Naive thymus-derived CD4-positive, alpha-beta T cell (primary cell): Measurements from ENCODE around the gene DUSP6. TPM values are rescaled to one million over a fixed set of nuclear protein-coding genes. Genes with fewer than 3 reads are reported as not detected.

ENCODE experiments used
- ATAC-seq: fragments of 150-1000 bp; cut with Tn5 transposase; 2 replicates; pipeline ENCODE4 v1.10.0; 2021; ENCODE audit warnings: mild to moderate bottlenecking, moderate library complexity
- CTCF ChIA-PET: fragments of 350-600 bp; sonication (Branson Sonifier 250); formaldehyde crosslinking; loops from one replicate; lab custom pipeline; 2021; ENCODE audit warnings: antibody characterized with exemption; lab: Charles Lee
- POLR2A ChIA-PET: fragments of 350-600 bp; sonication (Branson Sonifier 250); formaldehyde crosslinking; loops from one replicate; lab custom pipeline; 2021; ENCODE audit warnings: antibody characterized with exemption, inconsistent platforms; lab: Charles Lee
- DNase-seq, 9 donors: peaks; one replicate each; pipeline versions ENCODE4 v3.0.0 to v3.0.0-alpha.2; 2020 to 2022; ENCODE audit warnings: mixed read lengths in 1 of 9
- H3K27ac ChIP-seq: one replicate; pipeline ENCODE4 v1.7.0; 2013; ENCODE audit warnings: mild to moderate bottlenecking, low read depth, low read length, moderate library complexity
- H3K27me3 ChIP-seq, 2 donors: one replicate each; pipeline ENCODE4 v1.7.0; 2013; ENCODE audit warnings: low read length in 2 of 2, mild to moderate bottlenecking in 2 of 2, moderate library complexity in 2 of 2; ENCODE audit not compliant: control insufficient read depth in 2 of 2, insufficient read depth in 2 of 2
- H3K36me3 ChIP-seq, 3 experiments: 1 replicate in 2 of 3; 2 replicates in 1 of 3; pipeline ENCODE4 v1.7.0; 2013; ENCODE audit warnings: low read length in 3 of 3, mild to moderate bottlenecking in 3 of 3, moderate library complexity in 1 of 3; ENCODE audit not compliant: insufficient read depth in 3 of 3, control insufficient read depth in 2 of 3
- H3K4me1 ChIP-seq, 2 donors: one replicate each; pipeline ENCODE4 v1.7.0; 2013; ENCODE audit warnings: low read length in 2 of 2, mild to moderate bottlenecking in 2 of 2, moderate library complexity in 1 of 2; ENCODE audit not compliant: control insufficient read depth in 2 of 2, insufficient read depth in 2 of 2
- H3K4me3 ChIP-seq: 2 replicates; pipeline ENCODE4 v1.7.0; 2013; ENCODE audit warnings: mild to moderate bottlenecking, low read length
- H3K9me3 ChIP-seq, 3 experiments: 1 replicate in 2 of 3; 2 replicates in 1 of 3; pipeline ENCODE4 v1.7.0; 2013; ENCODE audit warnings: low read length in 3 of 3; ENCODE audit not compliant: control insufficient read depth in 2 of 3
- H3K27ac Mint-ChIP-seq, 9 donors: one replicate each; pipeline ENCODE4 v1.8.0; 2020 to 2022; ENCODE audit warnings: mixed read lengths in 9 of 9, mild to moderate bottlenecking in 8 of 9, moderate library complexity in 5 of 9, inconsistent platforms in 2 of 9
- H3K27me3 Mint-ChIP-seq, 5 donors: one replicate each; pipeline ENCODE4 v1.8.0; 2021 to 2022; ENCODE audit warnings: mixed read lengths in 5 of 5, mild to moderate bottlenecking in 1 of 5
- H3K36me3 Mint-ChIP-seq, 5 donors: one replicate each; pipeline ENCODE4 v1.8.0; 2020 to 2022; ENCODE audit warnings: mixed read lengths in 5 of 5, mild to moderate bottlenecking in 3 of 5, inconsistent platforms in 1 of 5
- H3K4me1 Mint-ChIP-seq, 7 donors: one replicate each; pipeline ENCODE4 v1.8.0; 2020 to 2022; ENCODE audit warnings: mixed read lengths in 7 of 7, mild to moderate bottlenecking in 3 of 7, inconsistent platforms in 1 of 7
- H3K4me3 Mint-ChIP-seq, 10 donors: one replicate each; pipeline ENCODE4 v1.8.0; 2020 to 2022; ENCODE audit warnings: mild to moderate bottlenecking in 10 of 10, mixed read lengths in 10 of 10, moderate library complexity in 6 of 10, inconsistent platforms in 2 of 10
- H3K9me3 Mint-ChIP-seq, 11 donors: one replicate each; pipeline ENCODE4 v1.8.0; 2020 to 2022; ENCODE audit warnings: mixed read lengths in 11 of 11, mild to moderate bottlenecking in 4 of 11, inconsistent platforms in 1 of 11, moderate library complexity in 1 of 11
- intact Hi-C, 2 donors: fragments of 100-400 bp; cut with micrococcal nuclease; formaldehyde crosslinking; loops; one replicate each; pipeline ENCODE4 v1.15.1; 2023
- polyA plus RNA-seq, 2 donors: library from polyadenylated mRNA; unstranded; fragments of 300-500 nt; fragmentation: Illumina TruSeq; gene quantifications; one replicate each; pipeline ENCODE4 v1.2.3, GENCODE V29; 2021
- total RNA-seq, 6 experiments: library from RNA in 5 of 6; stranded (reverse) in 5 of 6; gene quantifications; 1 replicate in 5 of 6; 2 replicates in 1 of 6; pipeline ENCODE4 v1.2.3 and lab custom pipeline; 2021 to 2026

Gene DUSP6
- total and polyA plus RNA-seq, 7 experiments from 2014 or later = 0.45 to 225 (median 2.8) TPM

- Histone ChIP-seq H3K4me1 (peaks cover 21 to 23% of the 10 kb centered on the region in 2 donors), H3K27me3 (no peaks in the 10 kb centered on the region), H3K27ac (peak overlapping the region; percentile 45), H3K4me3 (peak overlapping the region; percentile 68), H3K36me3 (no peaks in the 10 kb centered on the region), H3K9me3 (no peaks in the 10 kb centered on the region)
- Mint-ChIP-seq H3K4me1 (peaks cover 19 to 51% (median 42%) of the 10 kb centered on the region in 7 donors), H3K36me3 (peaks cover 0 to 19% (median 0%) of the 10 kb centered on the region in 5 donors), H3K27me3 (peaks cover 0 to 7% (median 0%) of the 10 kb centered on the region in 5 donors), H3K4me3 (peak overlapping the region; percentile 88 to 98 (median 90)), H3K27ac (peak overlapping the region in 8 of 9 donors; percentile 26 to 92 (median 72)), H3K9me3 (peaks cover 0 to 2% (median 0%) of the 10 kb centered on the region in 11 donors)
- POLR2A ChIA-PET = interaction anchor here (1.1 kb wide), 1 partner anchor 8 kb away, joined by 3 read pairs; no protein-coding TSS in a partner anchor
- DNase-seq (peak; percentile 41 to 83 (median 55)), ATAC-seq (peak; percentile 27)
- intact Hi-C loops = loop anchor here (1.0 to 5.0 kb wide), 11 partner anchors 44 to 1213 kb away; partner anchors contain the start of genes CEP290 (in 1 of the 2) and TMTC3 (in 1 of the 2)
- CTCF ChIA-PET = interaction anchor here (0.5 to 1.0 kb wide), 3 partner anchors 27 to 526 kb away, joined by 3 read pairs; no protein-coding TSS in a partner anchor
Observed at GRCh38 chr12:89353823-89354611, 1.7 kb upstream of the DUSP6 start.

DNA sequence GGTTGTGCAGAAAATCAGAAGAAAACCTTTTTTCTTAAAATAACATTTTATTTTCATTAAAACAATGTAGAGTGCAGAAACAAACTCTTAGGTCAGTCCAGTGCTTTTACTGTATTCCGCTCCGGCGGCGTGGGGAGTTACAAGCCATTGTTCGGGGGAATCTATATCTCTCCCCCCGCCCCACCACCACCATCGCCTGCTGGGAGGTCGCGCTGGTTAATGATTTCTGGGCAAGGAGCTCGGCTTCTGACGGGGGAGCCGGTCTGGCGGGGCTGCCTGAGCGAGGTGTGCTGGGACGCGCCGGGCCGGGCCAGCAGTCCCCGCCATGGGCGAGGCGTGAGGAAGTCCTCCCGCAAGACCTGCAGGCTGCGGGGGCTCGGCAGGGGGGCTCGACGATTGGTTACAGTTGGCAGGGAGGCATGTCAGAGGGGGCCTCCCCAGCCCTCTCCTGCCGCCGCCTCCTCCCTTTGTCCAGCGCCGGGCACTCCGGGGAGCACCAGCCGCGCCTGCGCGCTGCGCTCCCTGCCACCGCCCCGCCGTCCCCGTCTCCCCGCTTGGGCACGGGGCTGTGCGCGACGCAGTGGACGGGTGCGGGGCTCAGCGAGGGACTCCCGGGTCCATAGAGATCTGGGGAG is 1.0 kb upstream of the DUSP6 start:
- CTCF ChIA-PET = no interaction called here
- Histone ChIP-seq H3K27me3 (no peaks in the 10 kb centered on the region), H3K27ac (peak overlapping the region; percentile 45), H3K9me3 (no peaks in the 10 kb centered on the region), H3K4me1 (peaks cover 23 to 25% of the 10 kb centered on the region in 2 donors), H3K36me3 (no peaks in the 10 kb centered on the region), H3K4me3 (peak overlapping the region; percentile 68)
- Mint-ChIP-seq H3K9me3 (peaks cover 0 to 2% (median 0%) of the 10 kb centered on the region in 11 donors), H3K4me3 (peak overlapping the region; percentile 88 to 98 (median 92)), H3K27me3 (peaks cover 0 to 6% (median 0%) of the 10 kb centered on the region in 5 donors), H3K4me1 (peaks cover 19 to 53% (median 46%) of the 10 kb centered on the region in 7 donors), H3K36me3 (peaks cover 0 to 26% (median 0%) of the 10 kb centered on the region in 5 donors), H3K27ac (peak overlapping the region in 8 of 9 donors; percentile 46 to 97 (median 81))
- DNase-seq (peak; percentile 4 to 76 (median 22)), ATAC-seq (peak; percentile 18)
- POLR2A ChIA-PET = interaction anchor here (0.7 to 1.8 kb wide), 4 partner anchors 10 to 172 kb away, joined by 3 to 6 read pairs (median 4); partner anchors contain the start of gene POC1B
- intact Hi-C loops = loop anchor here (2.0 to 5.0 kb wide), 9 partner anchors 73 to 1211 kb away; partner anchors contain the start of genes CEP290 (in 1 of the 2) and TMTC3 (in 1 of the 2)

DNA sequence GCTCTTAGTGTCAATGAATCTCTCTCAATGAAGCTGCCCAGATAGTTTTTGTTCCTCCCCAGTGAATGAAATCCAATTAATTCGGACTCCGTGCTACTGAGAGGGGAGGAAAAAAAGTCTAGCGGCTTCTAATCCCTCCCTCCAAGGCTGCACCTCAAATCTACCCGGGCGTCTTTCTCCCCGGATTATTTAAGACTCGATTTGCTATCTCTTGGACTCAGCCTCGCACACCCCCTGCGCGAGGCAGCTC is 134 bp downstream of the DUSP6 start:
- Mint-ChIP-seq H3K27me3 (peaks cover 0 to 4% (median 0%) of the 10 kb centered on the region in 5 donors), H3K4me1 (peaks cover 21 to 60% (median 48%) of the 10 kb centered on the region in 7 donors), H3K4me3 (peak overlapping the region; percentile 88 to 98 (median 90)), H3K9me3 (peaks cover 0 to 2% (median 0%) of the 10 kb centered on the region in 11 donors), H3K27ac (peak overlapping the region; percentile 35 to 97 (median 79)), H3K36me3 (peaks cover 0 to 32% (median 0%) of the 10 kb centered on the region in 5 donors)
- H3K27ac ChIP-seq = peak overlapping the region; percentile 35
- POLR2A ChIA-PET = interaction anchor here (0.7 to 1.8 kb wide), 5 partner anchors 37 to 173 kb away, joined by 3 to 6 read pairs (median 4); partner anchors contain the start of gene POC1B
- H3K27me3 ChIP-seq = no peaks in the 10 kb centered on the region
- CTCF ChIA-PET = interaction anchor here (0.8 to 1.2 kb wide), 3 partner anchors 108 to 175 kb away, joined by 3 to 5 read pairs (median 4); no protein-coding TSS in a partner anchor
- intact Hi-C loops = loop anchor here (1.0 to 5.0 kb wide), 22 partner anchors 46 to 1209 kb away; partner anchors contain the start of genes CEP290 (in 1 of the 2), POC1B (in 1 of the 2) and TMTC3 (in 1 of the 2)
- no peak for ATAC-seq
- no peaks in the 10 kb centered on the region for H3K36me3 ChIP-seq
- no peaks in the 10 kb centered on the region for H3K9me3 ChIP-seq
- peaks cover 23 to 25% of the 10 kb centered on the region in 2 donors for H3K4me1 ChIP-seq
- no peak for DNase-seq
- peak overlapping the region; percentile 68 for H3K4me3 ChIP-seq

DNA sequence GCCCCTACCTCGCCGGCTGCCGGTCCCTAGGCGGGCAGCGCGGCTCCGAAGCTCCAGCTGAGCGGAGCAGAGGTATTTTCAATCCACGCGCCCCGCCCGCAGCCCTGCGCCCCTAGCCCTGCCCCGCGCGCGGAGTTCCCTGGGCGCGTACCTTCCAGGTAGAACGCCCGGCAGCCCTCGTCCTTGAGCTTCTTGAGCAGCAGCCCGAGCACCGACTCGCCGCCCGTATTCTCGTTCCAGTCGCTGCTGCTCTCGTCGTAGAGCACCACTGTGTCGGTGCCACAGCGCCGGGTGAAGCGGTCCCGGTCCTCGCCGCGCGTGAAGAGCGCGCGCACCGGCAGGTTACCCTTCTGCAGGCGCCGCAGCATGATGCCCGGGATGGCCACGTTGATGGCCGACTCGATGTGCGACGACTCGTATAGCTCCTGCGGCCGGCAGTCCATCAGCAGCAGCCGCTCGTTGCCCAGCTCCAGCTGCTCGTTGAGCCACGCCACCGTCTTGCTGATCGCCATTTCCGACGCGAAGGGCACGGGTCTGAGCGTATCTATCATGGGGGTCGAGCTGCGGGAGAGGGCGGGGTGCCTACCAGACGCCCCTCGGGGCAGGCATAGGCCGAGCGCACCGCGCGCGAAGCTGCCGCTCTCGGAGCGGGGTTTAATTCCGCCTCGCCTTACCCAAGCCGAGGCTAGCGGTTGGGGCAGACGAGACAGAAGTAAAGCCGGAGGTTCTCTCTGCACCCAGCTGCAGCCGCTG is 636 bp downstream of the DUSP6 start:
- Histone ChIP-seq H3K27me3 (no peaks in the 10 kb centered on the region), H3K9me3 (no peaks in the 10 kb centered on the region), H3K36me3 (no peaks in the 10 kb centered on the region), H3K4me3 (peak overlapping the region; percentile 68), H3K27ac (peak overlapping the region; percentile 35), H3K4me1 (peaks cover 27 to 30% of the 10 kb centered on the region in 2 donors)
- H3K27ac Mint-ChIP-seq = peak overlapping the region; percentile 35 to 97 (median 79)
- peak overlapping the region; percentile 88 to 98 (median 90) for H3K4me3 Mint-ChIP-seq
- peaks cover 25 to 64% (median 53%) of the 10 kb centered on the region in 7 donors for H3K4me1 Mint-ChIP-seq
- H3K36me3 Mint-ChIP-seq = peaks cover 0 to 34% (median 0%) of the 10 kb centered on the region in 5 donors
- intact Hi-C loops = loop anchor here (1.0 to 5.0 kb wide), 23 partner anchors 17 to 1209 kb away; partner anchors contain the start of genes CEP290 (in 1 of the 2), POC1B (in 1 of the 2) and TMTC3 (in 1 of the 2)
- ChIA-PET CTCF (interaction anchor here (1.0 to 1.2 kb wide), 2 partner anchors 108 to 176 kb away, joined by 3 to 4 read pairs; no protein-coding TSS in a partner anchor), POLR2A (interaction anchor here (0.7 to 1.8 kb wide), 5 partner anchors 37 to 174 kb away, joined by 3 to 6 read pairs (median 4); partner anchors contain the start of gene POC1B)
- H3K27me3 Mint-ChIP-seq = peaks cover 0 to 4% (median 0%) of the 10 kb centered on the region in 5 donors
- H3K9me3 Mint-ChIP-seq = peaks cover 0 to 2% (median 0%) of the 10 kb centered on the region in 11 donors
- peak; percentile 33 for ATAC-seq
- peak; percentile 27 to 57 (median 42) for DNase-seq

DNA sequence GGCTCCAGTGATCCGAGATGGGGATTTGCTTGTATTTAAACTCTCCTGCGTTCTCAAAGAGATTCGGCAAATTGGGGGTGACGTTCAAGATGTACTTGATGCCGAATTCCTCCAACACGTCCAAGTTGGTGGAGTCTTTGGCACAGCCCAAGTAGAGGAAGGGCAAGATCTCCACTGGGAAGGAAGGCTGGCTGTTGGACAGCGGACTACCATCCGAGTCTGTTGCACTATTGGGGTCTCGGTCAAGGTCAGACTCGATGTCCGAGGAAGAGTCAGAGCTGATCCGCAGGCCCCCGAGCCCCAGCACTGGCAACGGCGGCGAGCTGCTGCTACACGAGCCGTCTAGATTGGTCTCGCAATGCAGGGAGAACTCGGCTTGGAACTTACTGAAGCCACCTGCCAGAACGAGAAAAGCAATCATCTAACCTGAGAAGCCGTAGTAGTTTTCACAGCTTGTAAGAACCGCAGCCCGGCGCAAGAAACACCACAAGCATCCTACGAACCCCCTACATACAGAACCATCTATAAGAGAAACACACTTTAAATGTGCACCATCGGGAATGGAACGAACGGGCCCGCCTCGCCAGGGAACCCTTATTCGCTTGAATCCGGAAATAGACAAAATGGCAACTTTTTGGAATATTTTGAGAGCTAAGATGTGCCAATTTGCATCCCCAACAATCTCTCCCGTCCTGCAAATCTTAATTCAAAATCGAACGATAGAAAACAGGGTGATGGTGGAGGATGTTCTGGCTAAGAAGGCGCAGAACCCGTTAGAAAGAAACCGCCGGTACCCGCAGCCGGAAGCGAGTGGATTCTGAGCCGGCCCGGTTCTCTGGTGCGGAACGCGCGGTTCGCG is 1.4 kb downstream of the DUSP6 start:
- Histone ChIP-seq H3K36me3 (no peaks in the 10 kb centered on the region), H3K9me3 (no peaks in the 10 kb centered on the region), H3K4me3 (peak overlapping the region; percentile 68), H3K27ac (no peak overlapping the region), H3K4me1 (peaks cover 35 to 38% of the 10 kb centered on the region in 2 donors), H3K27me3 (no peaks in the 10 kb centered on the region)
- peak in 8 of 9 donors; percentile 17 to 33 (median 26) for DNase-seq
- peaks cover 0 to 2% (median 0%) of the 10 kb centered on the region in 11 donors for H3K9me3 Mint-ChIP-seq
- H3K27ac Mint-ChIP-seq = peak overlapping the region in 8 of 9 donors; percentile 34 to 97 (median 69)
- no peak for ATAC-seq
- peaks cover 0 to 37% (median 0%) of the 10 kb centered on the region in 5 donors for H3K36me3 Mint-ChIP-seq
- H3K4me3 Mint-ChIP-seq = peak overlapping the region; percentile 88 to 98 (median 90)
- intact Hi-C loops = loop anchor here (1.0 to 5.0 kb wide), 2 partner anchors 17 to 511 kb away; no protein-coding TSS in a partner anchor
- H3K27me3 Mint-ChIP-seq = peaks cover 0 to 4% (median 0%) of the 10 kb centered on the region in 5 donors
- peaks cover 31 to 69% (median 60%) of the 10 kb centered on the region in 7 donors for H3K4me1 Mint-ChIP-seq
- ChIA-PET POLR2A (no interaction called here), CTCF (interaction anchor here (1.0 kb wide), 1 partner anchor 177 kb away, joined by 3 read pairs; no protein-coding TSS in a partner anchor)
